ENCODE data around the gene GLG1. TPM values are rescaled to one million over a fixed set of nuclear protein-coding genes. Genes with fewer than 3 reads are reported as not detected.

Gene GLG1
- total RNA-seq, 1 donor from 2014 or later: 108 TPM

GRCh38 chr16:74568961-74569631, 37.8 kb downstream of the GLG1 start:
- Histone ChIP-seq H3K27me3 (ENCODE audit: control insufficient read depth, insufficient read depth, low read length) (no peaks in the 10 kb centered on the region), H3K4me3 (ENCODE audit: low read depth, low read length) (no peak overlapping the region), H3K36me3 (ENCODE audit: control insufficient read depth, insufficient read depth, low read length) (no peaks in the 10 kb centered on the region)
- TF ChIP-seq CTCF (IDR thresholded peaks at IDR 0.05; ENCODE audit: insufficient read depth, low read length, poor library complexity, severe bottlenecking): no peak
- DNase-seq (ENCODE audit: low read depth): no peak

GRCh38 chr16:74567901-74568300, 39.0 kb downstream of the GLG1 start:
- H3K36me3 ChIP-seq (ENCODE audit: control insufficient read depth, insufficient read depth, low read length): no peaks in the 10 kb centered on the region
- no peak for TF ChIP-seq CTCF (IDR thresholded peaks at IDR 0.05; ENCODE audit: insufficient read depth, low read length, poor library complexity, severe bottlenecking)
- DNase-seq (ENCODE audit: low read depth): no peak
- H3K4me3 ChIP-seq (ENCODE audit: low read depth, low read length): no peak overlapping the region
- no peaks in the 10 kb centered on the region for H3K27me3 ChIP-seq (ENCODE audit: control insufficient read depth, insufficient read depth, low read length)

GRCh38 chr16:74565378-74565777, 41.5 kb downstream of the GLG1 start:
- no peak for TF ChIP-seq CTCF (IDR thresholded peaks at IDR 0.05; ENCODE audit: insufficient read depth, low read length, poor library complexity, severe bottlenecking)
- Histone ChIP-seq H3K27me3 (ENCODE audit: control insufficient read depth, insufficient read depth, low read length) (no peaks in the 10 kb centered on the region), H3K4me3 (ENCODE audit: low read depth, low read length) (no peak overlapping the region), H3K36me3 (ENCODE audit: control insufficient read depth, insufficient read depth, low read length) (no peaks in the 10 kb centered on the region)
- DNase-seq (ENCODE audit: low read depth): no peak

- Histone ChIP-seq H3K4me3 (ENCODE audit: low read depth, low read length) (no peak overlapping the region), H3K36me3 (ENCODE audit: control insufficient read depth, insufficient read depth, low read length) (no peaks in the 10 kb centered on the region), H3K27me3 (ENCODE audit: control insufficient read depth, insufficient read depth, low read length) (no peaks in the 10 kb centered on the region)
- DNase-seq (ENCODE audit: low read depth): no peak
- no peak for TF ChIP-seq CTCF (IDR thresholded peaks at IDR 0.05; ENCODE audit: insufficient read depth, low read length, poor library complexity, severe bottlenecking)
These were observed 42.4 kb downstream of the GLG1 start for GRCh38 chr16:74564451-74564984.

- no peak for TF ChIP-seq CTCF (IDR thresholded peaks at IDR 0.05; ENCODE audit: insufficient read depth, low read length, poor library complexity, severe bottlenecking)
- DNase-seq (ENCODE audit: low read depth): peak; percentile 42
- H3K4me3 ChIP-seq (ENCODE audit: low read depth, low read length): no peak overlapping the region
- H3K36me3 ChIP-seq (ENCODE audit: control insufficient read depth, insufficient read depth, low read length): no peaks in the 10 kb centered on the region
- no peaks in the 10 kb centered on the region for H3K27me3 ChIP-seq (ENCODE audit: control insufficient read depth, insufficient read depth, low read length)
These were observed 43.1 kb downstream of the GLG1 start for GRCh38 chr16:74563828-74564263.

GRCh38 chr16:74562117-74562516, 44.8 kb downstream of the GLG1 start:
- Histone ChIP-seq H3K36me3 (ENCODE audit: control insufficient read depth, insufficient read depth, low read length) (no peaks in the 10 kb centered on the region), H3K4me3 (ENCODE audit: low read depth, low read length) (no peak overlapping the region), H3K27me3 (ENCODE audit: control insufficient read depth, insufficient read depth, low read length) (no peaks in the 10 kb centered on the region)
- TF ChIP-seq CTCF (IDR thresholded peaks at IDR 0.05; ENCODE audit: insufficient read depth, low read length, poor library complexity, severe bottlenecking): no peak
- no peak for DNase-seq (ENCODE audit: low read depth)
